K562 (cell line): ENCODE data around the gene HEATR1. TPM values are rescaled to one million over a fixed set of nuclear protein-coding genes. Genes with fewer than 3 reads are reported as not detected.

Experiments
- CEBPB ChIP-seq: fragments of 450-650 bp; IDR thresholded peaks from 2 replicates; pipeline ENCODE4 v1.6.1; 2016; ENCODE audit warnings: missing genetic modification characterization, missing compliant biosample characterization
- CTCF ChIP-seq, 3 experiments: IDR thresholded peaks in 2 of 3; conservative IDR thresholded peaks in 1 of 3; 2 replicates each; pipeline ENCODE4 v1.5.1; 2011 to 2012; ENCODE audit warnings: low read length in 3 of 3, mild to moderate bottlenecking in 3 of 3, control low read depth in 2 of 3, improper control_type of control experiment in 1 of 3, inconsistent platforms in 1 of 3, low read depth in 1 of 3, mixed read lengths in 1 of 3, moderate library complexity in 1 of 3; ENCODE audit not compliant: insufficient read depth in 2 of 3
- DDX20 ChIP-seq: fragments of 450-650 bp; IDR thresholded peaks from 2 replicates; pipeline ENCODE4 v1.6.1; 2016; ENCODE audit warnings: missing genetic modification characterization, low read depth, mild to moderate bottlenecking, missing compliant biosample characterization, moderate library complexity
- EP300 ChIP-seq: IDR thresholded peaks from 2 replicates; pipeline ENCODE4 v1.6.1; 2012; ENCODE audit warnings: low read length, improper control_type of control experiment
- ETV1 ChIP-seq: fragments of 450-650 bp; conservative IDR thresholded peaks from 2 replicates; pipeline ENCODE4 v1.6.1; 2016; ENCODE audit warnings: missing genetic modification characterization, control low read depth, low read depth, missing compliant biosample characterization
- GTF2E2 ChIP-seq: fragments of 200-800 bp; sonication (Bioruptor generic); IDR thresholded peaks from 2 replicates; pipeline ENCODE4 v1.6.1; 2016; ENCODE audit warnings: missing genetic modification characterization, missing compliant biosample characterization
- JUND ChIP-seq, 2 experiments: IDR thresholded peaks; 2 replicates in 1 of 2; 3 replicates in 1 of 2; pipeline ENCODE4 v1.6.1; 2011; ENCODE audit warnings: borderline replicate concordance in 2 of 2, low read depth in 2 of 2, low read length in 2 of 2, improper control_type of control experiment in 1 of 2, missing biosample characterization in 1 of 2, missing genetic modification characterization in 1 of 2, missing genetic modification reagents in 1 of 2
- PHTF2 ChIP-seq: fragments of 250-450 bp; sonication (Bioruptor Pico); IDR thresholded peaks from 2 replicates; pipeline ENCODE4 v1.5.0; 2021; ENCODE audit warnings: mild to moderate bottlenecking
- RAD21 ChIP-seq, 2 experiments: fragments of 250-450 bp in 1 of 2; fragments of 450-650 bp in 1 of 2; sonication (Bioruptor Pico) in 1 of 2; formaldehyde crosslinking in 1 of 2; IDR thresholded peaks in 1 of 2; conservative IDR thresholded peaks in 1 of 2; 2 replicates each; pipeline versions ENCODE4 v1.4.0 to v1.8.0; 2020 to 2022; ENCODE audit warnings: mild to moderate bottlenecking in 2 of 2, moderate library complexity in 1 of 2
- SMAD3 ChIP-seq: fragments of 450-650 bp; formaldehyde crosslinking; conservative IDR thresholded peaks from 2 replicates; pipeline ENCODE4 v1.4.0; 2020; ENCODE audit warnings: mild to moderate bottlenecking
- TCFL5 ChIP-seq: fragments of 250-450 bp; sonication (Bioruptor Pico); conservative IDR thresholded peaks from 2 replicates; pipeline ENCODE4 v1.6.1; 2021; ENCODE audit warnings: mild to moderate bottlenecking, moderate library complexity, matching md5 sums
- TRIM24 ChIP-seq, 2 experiments: fragments of 450-650 bp; IDR thresholded peaks; 2 replicates each; pipeline ENCODE4 v1.6.1; 2016
- ZNF395 ChIP-seq: fragments of 200-800 bp; sonication (Bioruptor generic); IDR thresholded peaks from 2 replicates; pipeline ENCODE4 v1.6.1; 2017; ENCODE audit warnings: missing genetic modification characterization, missing compliant biosample characterization
- polyA plus RNA-seq, 8 experiments: library from polyadenylated mRNA; depleted of rRNA in 4 of 8; stranded (reverse) in 5 of 8; unstranded in 3 of 8; fragments of >200 nt; fragmentation: Nextera tagmentation in 2 of 8; fragmentation: Illumina TruSeq in 1 of 8; extraction: Ambion mirVana in 2 of 8; extraction: Trizol in 1 of 8; gene quantifications; 2 replicates each; pipeline versions ENCODE4 v1.2.1 to v1.2.3, GENCODE V29; 2011 to 2014; ENCODE audit warnings: inconsistent platforms in 1 of 8, missing spikeins in 1 of 8
- total RNA-seq, 7 experiments: library from RNA; depleted of rRNA in 6 of 7; stranded (reverse); fragments of >200 nt in 6 of 7; fragmentation: Illumina TruSeq in 2 of 7; extraction: Trizol in 2 of 7; gene quantifications; 2 replicates each; pipeline versions ENCODE4 v1.2.1 to v1.2.3, GENCODE V29; 2011 to 2021; ENCODE audit warnings: low replicate concordance in 1 of 7
- TF ChIP-seq, protein P1 (sequence below): fragments of 450-650 bp; IDR thresholded peaks from 2 replicates; pipeline ENCODE4 v1.6.1; 2017; ENCODE audit warnings: antibody characterized with exemption, mild to moderate bottlenecking
- TF ChIP-seq, protein P2 (sequence below): fragments of 450-650 bp; IDR thresholded peaks from 2 replicates; pipeline ENCODE4 v1.6.1; 2016; ENCODE audit warnings: low read depth, mild to moderate bottlenecking, moderate library complexity
- TF ChIP-seq, protein P3 (sequence below): fragments of 450-650 bp; formaldehyde crosslinking; IDR thresholded peaks from 2 replicates; pipeline ENCODE4 v1.4.0; 2020; ENCODE audit warnings: mild to moderate bottlenecking, moderate library complexity

Gene HEATR1
- total and polyA plus RNA-seq, 9 of the 15 experiments (the other 6 are each of a cell fraction or from before 2014, with no cell fraction given) = 28.3 to 108 (median 50.9) TPM

GRCh38 chr1:236568285-236568894, 35.9 kb downstream of the HEATR1 start (continued):
- TF ChIP-seq, protein P1, sequence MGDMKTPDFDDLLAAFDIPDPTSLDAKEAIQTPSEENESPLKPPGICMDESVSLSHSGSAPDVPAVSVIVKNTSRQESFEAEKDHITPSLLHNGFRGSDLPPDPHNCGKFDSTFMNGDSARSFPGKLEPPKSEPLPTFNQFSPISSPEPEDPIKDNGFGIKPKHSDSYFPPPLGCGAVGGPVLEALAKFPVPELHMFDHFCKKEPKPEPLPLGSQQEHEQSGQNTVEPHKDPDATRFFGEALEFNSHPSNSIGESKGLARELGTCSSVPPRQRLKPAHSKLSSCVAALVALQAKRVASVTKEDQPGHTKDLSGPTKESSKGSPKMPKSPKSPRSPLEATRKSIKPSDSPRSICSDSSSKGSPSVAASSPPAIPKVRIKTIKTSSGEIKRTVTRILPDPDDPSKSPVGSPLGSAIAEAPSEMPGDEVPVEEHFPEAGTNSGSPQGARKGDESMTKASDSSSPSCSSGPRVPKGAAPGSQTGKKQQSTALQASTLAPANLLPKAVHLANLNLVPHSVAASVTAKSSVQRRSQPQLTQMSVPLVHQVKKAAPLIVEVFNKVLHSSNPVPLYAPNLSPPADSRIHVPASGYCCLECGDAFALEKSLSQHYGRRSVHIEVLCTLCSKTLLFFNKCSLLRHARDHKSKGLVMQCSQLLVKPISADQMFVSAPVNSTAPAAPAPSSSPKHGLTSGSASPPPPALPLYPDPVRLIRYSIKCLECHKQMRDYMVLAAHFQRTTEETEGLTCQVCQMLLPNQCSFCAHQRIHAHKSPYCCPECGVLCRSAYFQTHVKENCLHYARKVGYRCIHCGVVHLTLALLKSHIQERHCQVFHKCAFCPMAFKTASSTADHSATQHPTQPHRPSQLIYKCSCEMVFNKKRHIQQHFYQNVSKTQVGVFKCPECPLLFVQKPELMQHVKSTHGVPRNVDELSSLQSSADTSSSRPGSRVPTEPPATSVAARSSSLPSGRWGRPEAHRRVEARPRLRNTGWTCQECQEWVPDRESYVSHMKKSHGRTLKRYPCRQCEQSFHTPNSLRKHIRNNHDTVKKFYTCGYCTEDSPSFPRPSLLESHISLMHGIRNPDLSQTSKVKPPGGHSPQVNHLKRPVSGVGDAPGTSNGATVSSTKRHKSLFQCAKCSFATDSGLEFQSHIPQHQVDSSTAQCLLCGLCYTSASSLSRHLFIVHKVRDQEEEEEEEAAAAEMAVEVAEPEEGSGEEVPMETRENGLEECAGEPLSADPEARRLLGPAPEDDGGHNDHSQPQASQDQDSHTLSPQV = peak; percentile 70
- TF ChIP-seq TRIM24 (IDR thresholded peaks at IDR 0.05) = peak; percentile 88 to 94; a peak in 2 of 4 replicates
- TF ChIP-seq ZNF395 (CRISPR knock-in tag) = peak; percentile 82
- peak; percentile 69; the same call in 1 of the 2 replicates for TF ChIP-seq GTF2E2
- TF ChIP-seq PHTF2 (CRISPR knock-in tag) = no peak
- peak; percentile 53 for TF ChIP-seq CEBPB (tag)
- TF ChIP-seq SMAD3 (CRISPR knock-in tag) = peak; percentile 87; the same call in 1 of the 2 replicates
- TF ChIP-seq, protein P2, sequence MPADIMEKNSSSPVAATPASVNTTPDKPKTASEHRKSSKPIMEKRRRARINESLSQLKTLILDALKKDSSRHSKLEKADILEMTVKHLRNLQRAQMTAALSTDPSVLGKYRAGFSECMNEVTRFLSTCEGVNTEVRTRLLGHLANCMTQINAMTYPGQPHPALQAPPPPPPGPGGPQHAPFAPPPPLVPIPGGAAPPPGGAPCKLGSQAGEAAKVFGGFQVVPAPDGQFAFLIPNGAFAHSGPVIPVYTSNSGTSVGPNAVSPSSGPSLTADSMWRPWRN = no peak
- TF ChIP-seq RAD21 (CRISPR knock-in tag; conservative IDR thresholded peaks at IDR 0.05 in 1 of 2, IDR thresholded peaks at IDR 0.05 in 1 of 2) = peak; percentile 2 to 27; a peak in 3 of 4 replicates
- TF ChIP-seq EP300 = peak; percentile 86
- peak; percentile 41; the same call in 1 of the 2 replicates for TF ChIP-seq DDX20
- TF ChIP-seq CTCF (IDR thresholded peaks at IDR 0.05 in 2 of 3, conservative IDR thresholded peaks at IDR 0.05 in 1 of 3; ENCODE audit: insufficient read depth in 2 of 3, low read depth in 1 of 3, low read length in 3 of 3) = no peak
- TF ChIP-seq ETV1 (tag) = peak; percentile 57; the same call in 1 of the 2 replicates
- peak; percentile 41; the same call in 1 of the 2 replicates for TF ChIP-seq TCFL5 (CRISPR knock-in tag)
- peak; percentile 74 for TF ChIP-seq JUND (IDR thresholded peaks at IDR 0.05; ENCODE audit: borderline replicate concordance, low read depth, low read length)
- TF ChIP-seq JUND (tag; IDR thresholded peaks at IDR 0.05; ENCODE audit: borderline replicate concordance, low read depth, low read length) = no peak; the same call in 2 of the 3 replicates
- TF ChIP-seq, protein P3, sequence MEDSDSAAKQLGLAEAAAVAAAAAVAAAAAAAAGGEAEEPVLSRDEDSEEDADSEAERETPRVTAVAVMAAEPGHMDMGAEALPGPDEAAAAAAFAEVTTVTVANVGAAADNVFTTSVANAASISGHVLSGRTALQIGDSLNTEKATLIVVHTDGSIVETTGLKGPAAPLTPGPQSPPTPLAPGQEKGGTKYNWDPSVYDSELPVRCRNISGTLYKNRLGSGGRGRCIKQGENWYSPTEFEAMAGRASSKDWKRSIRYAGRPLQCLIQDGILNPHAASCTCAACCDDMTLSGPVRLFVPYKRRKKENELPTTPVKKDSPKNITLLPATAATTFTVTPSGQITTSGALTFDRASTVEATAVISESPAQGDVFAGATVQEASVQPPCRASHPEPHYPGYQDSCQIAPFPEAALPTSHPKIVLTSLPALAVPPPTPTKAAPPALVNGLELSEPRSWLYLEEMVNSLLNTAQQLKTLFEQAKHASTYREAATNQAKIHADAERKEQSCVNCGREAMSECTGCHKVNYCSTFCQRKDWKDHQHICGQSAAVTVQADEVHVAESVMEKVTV = peak; percentile 33; the same call in 1 of the 2 replicates
